ENCODE measurements around the gene TSEN2. TPM values are rescaled to one million over a fixed set of nuclear protein-coding genes. Genes with fewer than 3 reads are reported as not detected.

Gene TSEN2
- total RNA-seq, 1 experiment from 2014 or later, result 22.0 TPM

DNA sequence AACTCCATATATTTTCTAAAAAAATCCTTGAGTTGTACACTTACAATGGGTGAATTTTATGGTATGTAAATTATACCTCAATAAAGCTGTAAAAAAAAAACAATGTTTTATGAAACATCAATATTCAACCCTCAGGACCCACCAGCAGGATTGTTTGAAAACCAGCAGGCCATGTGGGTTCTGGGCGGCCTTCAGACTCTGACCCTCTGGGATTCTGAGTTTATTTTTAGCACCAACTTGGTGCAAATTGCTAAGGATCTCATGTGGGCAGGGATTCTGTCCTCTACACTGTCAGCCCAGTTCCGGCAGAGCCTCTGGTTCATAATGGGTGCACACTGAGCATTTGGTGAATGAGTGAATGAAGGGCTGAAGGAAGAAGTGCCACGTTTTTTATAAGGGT lies 24.2 kb upstream of the TSEN2 start:
- Mint-ChIP-seq H3K27me3 (ENCODE audit: low read depth) (no peaks in the 10 kb centered on the region; the same call in 1 of the 2 replicates), H3K36me3 (ENCODE audit: insufficient read depth in 1 of 3, low read depth in 3 of 3) (no peaks in the 10 kb centered on the region), H3K4me1 (peaks cover 0 to 4% of the 10 kb centered on the region in 2 experiments; a peak in 3 of 4 replicates), H3K9me3 (no peaks in the 10 kb centered on the region; a peak in 1 of 5 replicates), H3K27ac (no peak overlapping the region), H3K4me3 (no peak overlapping the region)
- Histone ChIP-seq H3K9ac (ENCODE audit: extremely low read depth, insufficient read length, low read length) (no peak overlapping the region), H2BK5ac (ENCODE audit: insufficient read length, low read length) (no peak overlapping the region), H3K23me2 (ENCODE audit: insufficient read length, low read depth, low read length, poor library complexity, severe bottlenecking) (no peaks in the 10 kb centered on the region), H3K79me1 (ENCODE audit: insufficient read depth, low read depth, low read length, poor library complexity, severe bottlenecking) (no peaks in the 10 kb centered on the region), H4K8ac (replicated peaks; ENCODE audit: insufficient read length, low read depth, low read length) (no peak overlapping the region), H3K27me3 (ENCODE audit: insufficient read depth, low read length) (no peaks in the 10 kb centered on the region), H3K9me3 (ENCODE audit: control insufficient read depth, low read depth, low read length) (no peaks in the 10 kb centered on the region), H4K91ac (ENCODE audit: insufficient read length, low read depth, low read length) (no peak overlapping the region), H2BK15ac (ENCODE audit: low read depth, low read length) (no peak overlapping the region), H4K5ac (ENCODE audit: insufficient read length, low read depth, low read length) (no peak overlapping the region), H3K4ac (ENCODE audit: low read depth, low read length) (no peak overlapping the region), H3K4me1 (ENCODE audit: insufficient read depth, low read length) (no peaks in the 10 kb centered on the region), H2BK120ac (ENCODE audit: low read depth, low read length, poor library complexity, severe bottlenecking) (no peak overlapping the region), H3K56ac (ENCODE audit: insufficient read length, low read depth, low read length) (no peak overlapping the region), H2BK12ac (ENCODE audit: insufficient read length, low read depth, low read length) (no peak overlapping the region), H2AFZ (ENCODE audit: low read length) (no peak overlapping the region), H3K79me2 (ENCODE audit: insufficient read depth, low read length) (no peaks in the 10 kb centered on the region), H3K18ac (ENCODE audit: insufficient read length, low read depth, low read length) (no peak overlapping the region), H4K20me1 (ENCODE audit: control insufficient read depth, insufficient read depth, insufficient read length) (no peaks in the 10 kb centered on the region), H3K23ac (ENCODE audit: insufficient read length, low read depth, low read length) (no peak overlapping the region), H2AK5ac (ENCODE audit: insufficient read length, low read length) (no peak overlapping the region), H2BK20ac (ENCODE audit: low read depth, low read length, poor library complexity, severe bottlenecking) (no peak overlapping the region), H3T11ph (ENCODE audit: low read length) (no peak overlapping the region), H3K4me2 (ENCODE audit: insufficient read depth, insufficient read length, low read length) (no peak overlapping the region), H3K14ac (ENCODE audit: insufficient read depth, low read length) (no peak overlapping the region), H3K27ac (ENCODE audit: insufficient read length, low read depth, low read length) (no peak overlapping the region)
- no peak for DNase-seq
- WGBS (ENCODE audit: extremely low coverage, insufficient read length, low lambda C conversion rate), result no CpG with 5 or more reads among the region's 3 CpGs
- TF ChIP-seq CTCF (conservative IDR thresholded peaks at IDR 0.05), result no peak

Data from H9 (cell line).